Pancreas (tissue), 10 donors: ENCODE data around the gene RNASE8. TPM values are rescaled to one million over a fixed set of nuclear protein-coding genes. Genes with fewer than 3 reads are reported as not detected.

Experiments used
- ATAC-seq, 4 donors: fragments of 200-7000 bp; cut with Tn5 transposase; one replicate each; pipeline versions ENCODE4 v1.8.0 to v1.9.1; 2020; ENCODE audit warnings: mild to moderate bottlenecking in 4 of 4, moderate library complexity in 4 of 4
- DNase-seq, 6 donors: peaks; one replicate each; pipeline ENCODE4 v3.0.0-alpha.2; 2020
- FAIRE-seq: peaks from 2 replicates; lab custom pipeline; 2012; peaks lifted over from hg19 to GRCh38; lab: Jason Lieb, UNC
- H3K27ac ChIP-seq, 4 donors: fragments of 200-600 bp; sonication (generic); 1 replicate in 3 of 4; 2 replicates in 1 of 4; pipeline versions ENCODE4 v1.5.0 to v1.8.0; 2020
- H3K27me3 ChIP-seq, 4 donors: fragments of 200-600 bp; one replicate each; pipeline ENCODE4 v1.8.0; 2021
- H3K36me3 ChIP-seq, 3 donors: fragments of 200-600 bp; sonication (generic) in 1 of 3; one replicate each; pipeline versions ENCODE4 v1.5.0 to v1.8.0; 2020 to 2021
- H3K4me1 ChIP-seq, 3 donors: fragments of 200-600 bp; one replicate each; pipeline ENCODE4 v1.8.0; 2021
- H3K4me3 ChIP-seq, 4 donors: fragments of 200-600 bp; sonication (generic) in 2 of 4; one replicate each; pipeline versions ENCODE4 v1.5.0 to v1.8.0; 2020 to 2021
- H3K9me3 ChIP-seq, 4 donors: fragments of 200-600 bp; one replicate each; pipeline ENCODE4 v1.8.0; 2021
- CTCF ChIP-seq, 4 donors: fragments of 200-600 bp; sonication (generic) in 3 of 4; IDR thresholded peaks; one replicate each; pipeline versions ENCODE4 v1.5.0 to v1.8.0; 2021; ENCODE audit warnings: antibody characterized with exemption in 4 of 4
- WGBS, 2 donors: extraction: QIAGEN DNeasy Blood & Tissue Kit; methylation state at CpG; one replicate each; pipeline ENCODE4 v1.1.7; 2013; 5-methylcytosine and 5-hydroxymethylcytosine counted together
- intact Hi-C, 3 donors: fragments of 100-400 bp; cut with DNase I; formaldehyde crosslinking; loops; one replicate each; pipeline versions ENCODE4 v1.11.1 to v1.14.2; 2022
- polyA plus RNA-seq, 2 donors: library from polyadenylated mRNA; stranded (reverse); fragments of 200-250 nt; gene quantifications; one replicate each; pipeline ENCODE4 v1.2.3, GENCODE V29; 2013
- total RNA-seq, 6 donors: library from RNA; stranded (reverse); fragmentation: NEBNext Ultra II Directional in 4 of 6; extraction: Animal tissue kit (Norgen Biotek cat#: 25700) in 4 of 6; gene quantifications; one replicate each; pipeline versions ENCODE4 v1.2.1 to v1.2.4, GENCODE V29; 2021 to 2023
- donor health status: healthy with polysubstance abuse.
- donor health status: DM: no; HTN: no; CAD: no; lungs with moderate emphysema.
- donor health status: DM: no; HTN: no; CAD: no.
- donor health status: control.
- donor health status: control.
- donor health status: Bipolar disorder and iron deficiency.
- donor health status: DM: yes; HTN: yes; CAD: no.
- donor health status: DM: no; HTN: no; CAD: no.
- donor health status: DM: no; HTN: no; CAD: no.
- donor health status: DM: yes; HTN: yes; CAD: no.

The RNASE8 gene
- total and polyA plus RNA-seq, 8 donors, result not detected

- intact Hi-C loops, result no loop called here
- Histone ChIP-seq H3K9me3 (no peaks in the 10 kb centered on the region), H3K36me3 (no peaks in the 10 kb centered on the region), H3K27ac (peak overlapping the region in 3 of 4 donors; percentile 10 to 60 (median 54)), H3K27me3 (no peaks in the 10 kb centered on the region), H3K4me3 (no peak overlapping the region), H3K4me1 (peaks cover 12 to 42% (median 32%) of the 10 kb centered on the region in 3 donors)
- ATAC-seq, result peak; percentile 66 to 85 (median 78)
- no peak for TF ChIP-seq CTCF (IDR thresholded peaks at IDR 0.05)
- DNase-seq, result peak in 2 of 6 donors; percentile 30 to 49
- WGBS, 2 donors, result 19 to 24% methylated on average over 5 of the region's 5 CpGs
- no peak for FAIRE-seq
These were observed 2.0 kb upstream of the RNASE8 start for GRCh38 chr14:21055432-21056117.

GRCh38 chr14:21056520-21057163, 980 bp upstream of the RNASE8 start:
- Histone ChIP-seq H3K4me1 (peaks cover 12 to 42% (median 32%) of the 10 kb centered on the region in 3 donors), H3K9me3 (no peaks in the 10 kb centered on the region), H3K27me3 (no peaks in the 10 kb centered on the region), H3K27ac (peak overlapping the region in 2 of 4 donors; percentile 54 to 60), H3K36me3 (no peaks in the 10 kb centered on the region), H3K4me3 (no peak overlapping the region)
- ATAC-seq, result peak in 1 of 4 donors; percentile 24
- WGBS, 2 donors, result 79% methylated on average over 10 of the region's 10 CpGs
- intact Hi-C loops, result no loop called here
- TF ChIP-seq CTCF (IDR thresholded peaks at IDR 0.05), result no peak
- no peak for DNase-seq
- no peak for FAIRE-seq

DNA sequence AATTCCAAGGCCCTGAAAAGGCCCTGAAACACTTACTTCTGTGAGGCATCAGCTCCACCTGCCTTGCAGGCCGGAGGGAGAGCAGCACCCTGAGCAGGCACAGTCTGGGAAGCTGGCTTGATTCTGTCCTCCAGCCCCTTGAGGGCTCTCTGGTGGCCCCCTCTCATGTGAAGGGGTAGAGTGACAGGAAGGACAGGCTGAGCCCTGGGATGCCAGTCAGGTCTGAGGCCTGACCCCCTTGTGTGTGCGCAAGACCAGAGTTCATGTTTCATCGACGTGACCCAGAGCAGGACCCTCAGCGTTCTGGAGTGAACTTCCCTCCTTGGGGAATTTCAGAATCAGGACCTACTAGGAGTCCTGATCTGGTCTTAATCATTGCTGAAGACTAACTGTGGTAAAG, 1.3 kb downstream of the RNASE8 start:
- Histone ChIP-seq H3K27me3 (no peaks in the 10 kb centered on the region), H3K27ac (no peak overlapping the region), H3K4me1 (peaks cover 12 to 27% (median 24%) of the 10 kb centered on the region in 3 donors), H3K36me3 (no peaks in the 10 kb centered on the region), H3K9me3 (no peaks in the 10 kb centered on the region), H3K4me3 (no peak overlapping the region)
- no peak for ATAC-seq
- 83 to 86% methylated on average over 5 of the region's 5 CpGs for WGBS, 2 donors
- intact Hi-C loops, result no loop called here
- no peak for FAIRE-seq
- DNase-seq, result no peak
- no peak for TF ChIP-seq CTCF (IDR thresholded peaks at IDR 0.05)

DNA sequence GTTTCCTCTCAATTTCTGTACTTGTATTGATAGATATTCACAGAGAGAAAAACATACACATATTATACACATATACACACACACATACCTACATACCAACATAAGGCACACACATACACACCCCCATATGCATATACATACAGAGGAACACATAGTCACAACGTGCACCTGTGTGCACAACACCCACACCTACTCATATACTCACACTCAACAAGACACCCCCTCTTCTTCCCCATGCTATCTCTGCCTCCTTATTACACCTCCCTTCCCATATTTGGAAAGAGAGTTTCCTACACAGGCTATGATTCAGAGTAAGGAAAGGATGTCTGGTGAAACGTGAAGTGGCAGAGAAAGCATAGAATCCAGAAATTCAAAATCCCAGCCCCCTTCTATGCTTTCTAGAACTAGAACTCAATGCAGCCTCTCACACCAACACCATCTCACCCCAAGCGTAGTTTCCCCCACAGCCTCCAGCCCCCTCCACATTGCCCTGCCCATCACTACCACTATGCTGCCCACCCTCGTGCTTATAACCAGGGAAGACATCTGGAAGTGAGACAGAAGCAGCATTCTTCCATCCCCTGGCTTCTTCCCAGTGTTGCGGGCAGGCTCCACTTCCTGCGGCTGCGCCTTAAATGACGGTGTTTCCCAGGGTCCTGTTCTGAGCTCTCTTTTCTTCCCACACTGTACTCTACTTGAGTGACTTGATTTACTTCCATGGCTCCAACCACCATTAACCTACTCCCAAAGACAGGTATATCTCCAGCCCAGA, 2.4 kb downstream of the RNASE8 start:
- TF ChIP-seq CTCF (IDR thresholded peaks at IDR 0.05), result no peak
- no peak overlapping the region for H3K4me3 ChIP-seq
- peaks cover 6 to 16% (median 15%) of the 10 kb centered on the region in 3 donors for H3K4me1 ChIP-seq
- FAIRE-seq, result no peak
- intact Hi-C loops, result no loop called here
- no peak for ATAC-seq
- no peaks in the 10 kb centered on the region for H3K9me3 ChIP-seq
- DNase-seq, result no peak
- no peaks in the 10 kb centered on the region for H3K36me3 ChIP-seq
- WGBS, 2 donors, result 78 to 80% methylated on average over 8 of the region's 8 CpGs
- H3K27ac ChIP-seq, result no peak overlapping the region
- H3K27me3 ChIP-seq, result no peaks in the 10 kb centered on the region
